A172 (cell line): ENCODE data around the gene RPUSD1. TPM values are rescaled to one million over a fixed set of nuclear protein-coding genes. Genes with fewer than 3 reads are reported as not detected.

Experiments used
- DNase-seq: peaks from one replicate; pipeline ENCODE4 v3.0.0-alpha.2; 2015; ENCODE audit warnings: low spot score
- total RNA-seq: library from RNA; depleted of rRNA; stranded (reverse); fragments of >200 nt; shearing (Covaris generic); gene quantifications from 2 replicates; pipeline ENCODE4 v1.2.3, GENCODE V29; 2014

Gene RPUSD1
- total RNA-seq, 1 experiment from 2014 or later = 58.3 TPM

DNA sequence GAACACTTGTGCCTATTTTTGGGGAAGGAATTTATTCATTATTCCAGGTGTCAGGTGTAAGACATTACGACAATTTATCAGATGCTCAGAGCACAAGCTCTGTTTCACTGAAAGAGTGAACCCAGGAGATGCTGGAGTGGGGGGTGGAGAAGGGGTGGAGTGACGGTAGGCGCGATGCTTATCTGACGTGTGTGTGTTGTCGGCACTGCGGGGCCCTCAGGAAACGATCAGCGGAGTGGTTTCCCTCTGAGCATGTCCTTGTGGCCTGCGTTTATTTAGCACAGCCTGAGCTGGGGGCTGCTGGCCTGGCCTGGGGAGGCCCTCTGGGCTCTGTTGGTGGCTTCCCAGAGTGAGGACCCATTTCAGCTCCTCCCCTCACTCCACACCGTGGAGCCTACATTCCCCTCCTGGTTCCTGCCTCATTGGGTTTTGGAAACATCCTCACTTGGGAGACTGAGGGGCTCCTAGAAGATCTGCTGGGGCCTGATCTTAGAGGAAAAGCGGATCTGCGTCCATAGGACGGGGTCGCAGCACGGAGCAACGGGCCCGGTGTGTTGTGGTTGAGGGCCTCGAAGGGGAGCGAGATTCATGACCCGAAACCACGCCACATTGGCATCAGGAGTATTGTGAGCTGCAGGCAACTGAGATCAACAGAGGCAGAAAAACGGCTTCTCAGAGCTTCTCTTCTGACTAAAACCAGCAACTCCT lies 31.3 kb upstream of the RPUSD1 start:
- no peak for DNase-seq

DNA sequence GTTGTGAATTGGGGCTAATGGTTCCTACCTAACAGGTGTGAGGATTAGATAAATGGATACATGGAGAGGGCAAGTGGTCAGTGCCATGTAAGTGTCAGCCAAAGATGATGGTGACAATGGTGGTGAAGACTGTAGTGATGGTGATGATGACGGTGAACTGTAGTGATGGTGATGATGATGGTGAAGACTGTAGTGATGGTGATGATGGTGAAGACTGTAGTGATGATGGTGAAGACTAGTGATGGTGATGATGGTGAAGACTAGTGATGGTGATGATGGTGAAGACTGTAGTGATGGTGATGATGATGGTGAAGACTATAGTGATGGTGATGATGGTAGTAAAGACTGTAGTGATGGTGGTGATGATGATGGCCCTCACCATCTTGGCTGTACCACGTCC lies 30.4 kb upstream of the RPUSD1 start:
- DNase-seq = no peak

DNA sequence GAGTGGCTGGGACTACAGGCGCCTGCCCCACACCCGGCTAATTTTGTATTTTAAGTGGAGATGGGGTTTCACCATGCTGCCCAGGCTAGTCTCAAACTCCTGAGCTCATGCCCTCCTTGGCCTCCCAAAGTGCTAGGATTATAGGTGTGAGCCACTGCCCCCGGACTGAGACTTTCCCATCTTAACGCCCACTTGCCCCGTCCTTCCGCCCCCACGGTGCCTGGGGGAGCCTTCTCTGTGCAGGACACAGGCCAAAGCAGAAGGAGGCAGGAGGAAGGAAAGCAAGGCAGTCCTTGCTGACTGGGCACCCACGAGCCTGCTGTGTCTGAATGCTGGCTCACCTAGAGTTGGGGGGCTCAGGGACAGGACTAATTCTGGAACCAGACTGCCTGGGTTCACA lies 30.0 kb upstream of the RPUSD1 start:
- no peak for DNase-seq

DNA sequence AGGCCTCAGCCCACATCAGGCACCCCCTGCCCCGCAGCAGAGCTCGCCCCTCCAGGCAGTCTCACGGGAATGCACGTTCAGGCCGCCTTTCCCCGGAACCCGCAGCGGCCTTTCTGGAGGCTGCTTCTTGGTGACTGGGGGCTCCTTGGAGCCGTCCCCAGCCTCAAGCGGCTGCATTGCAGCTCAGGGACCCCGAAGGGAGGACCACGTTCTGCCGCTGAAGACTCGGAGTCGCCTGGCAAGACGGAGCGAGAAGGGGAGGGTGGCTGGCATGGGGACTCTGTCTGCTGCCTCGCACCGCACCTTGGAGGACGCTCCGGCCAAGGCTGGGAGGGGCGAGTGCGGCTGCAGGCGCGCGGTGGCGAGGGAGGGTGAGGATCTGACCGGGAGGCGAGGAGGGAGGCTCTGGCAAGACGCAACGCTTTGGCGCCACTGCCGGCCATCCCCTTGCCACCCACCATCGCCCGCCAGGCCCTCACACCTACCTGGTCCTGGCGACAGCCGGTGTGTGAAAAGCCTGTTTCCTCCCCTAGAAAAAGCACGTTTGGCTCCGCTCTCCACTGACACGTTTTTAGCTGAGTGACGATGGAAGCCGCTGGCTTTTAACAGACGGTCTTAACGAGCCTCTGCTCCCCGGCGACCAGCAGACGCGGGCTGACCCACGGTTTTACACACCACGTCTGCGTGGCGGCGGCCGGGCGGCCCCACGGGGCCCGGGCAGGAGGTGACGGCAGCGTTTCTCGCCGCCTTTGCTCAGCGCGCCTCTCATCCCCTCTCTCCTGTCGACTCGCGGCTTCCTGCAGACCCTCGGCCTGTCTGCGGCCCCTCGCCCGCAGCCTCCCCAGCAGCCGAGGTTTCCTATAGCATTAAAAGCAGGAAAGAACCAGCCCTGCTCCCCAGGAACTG lies 29.1 kb upstream of the RPUSD1 start:
- DNase-seq = no peak

DNA sequence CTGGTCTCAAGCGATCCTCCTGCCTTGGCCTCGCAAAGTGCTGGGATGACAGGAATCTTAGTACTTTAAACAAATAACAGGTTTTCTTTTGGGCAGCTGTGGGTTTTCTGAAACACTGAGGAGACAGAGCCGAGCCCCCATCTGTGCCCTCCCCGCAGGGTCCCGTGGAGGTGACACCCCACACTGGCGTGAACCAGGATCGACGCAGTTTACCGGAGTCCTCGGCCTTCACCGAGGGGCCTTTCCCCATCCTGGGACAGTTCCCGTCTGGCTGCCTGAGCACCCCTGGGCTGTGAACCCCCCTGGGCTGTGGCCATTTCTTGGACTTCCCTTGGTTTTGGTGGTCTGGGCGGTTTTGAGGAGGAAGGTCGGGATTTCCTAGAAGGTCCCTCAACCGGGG lies 27.7 kb upstream of the RPUSD1 start:
- DNase-seq = no peak

DNA sequence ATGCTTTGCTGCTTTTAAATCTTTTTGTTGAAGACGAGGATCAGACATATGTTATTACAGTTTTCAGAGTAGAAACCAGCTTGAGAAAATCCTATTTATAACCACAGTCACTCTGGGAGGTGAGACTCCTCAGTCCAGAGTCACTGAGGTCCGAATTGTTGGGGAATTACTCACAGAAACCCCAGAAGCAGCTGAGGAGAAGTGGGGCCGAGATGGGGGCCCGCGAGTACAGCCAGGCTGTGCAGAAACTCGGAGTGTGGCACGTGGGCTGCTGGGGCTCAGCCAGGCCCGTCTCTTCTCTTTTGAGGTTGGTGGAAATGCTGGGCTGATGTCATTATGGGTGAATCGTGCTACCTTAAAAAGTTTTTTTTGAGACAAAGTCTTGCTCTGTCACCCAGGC lies 26.8 kb upstream of the RPUSD1 start:
- peak; percentile 90 for DNase-seq

DNA sequence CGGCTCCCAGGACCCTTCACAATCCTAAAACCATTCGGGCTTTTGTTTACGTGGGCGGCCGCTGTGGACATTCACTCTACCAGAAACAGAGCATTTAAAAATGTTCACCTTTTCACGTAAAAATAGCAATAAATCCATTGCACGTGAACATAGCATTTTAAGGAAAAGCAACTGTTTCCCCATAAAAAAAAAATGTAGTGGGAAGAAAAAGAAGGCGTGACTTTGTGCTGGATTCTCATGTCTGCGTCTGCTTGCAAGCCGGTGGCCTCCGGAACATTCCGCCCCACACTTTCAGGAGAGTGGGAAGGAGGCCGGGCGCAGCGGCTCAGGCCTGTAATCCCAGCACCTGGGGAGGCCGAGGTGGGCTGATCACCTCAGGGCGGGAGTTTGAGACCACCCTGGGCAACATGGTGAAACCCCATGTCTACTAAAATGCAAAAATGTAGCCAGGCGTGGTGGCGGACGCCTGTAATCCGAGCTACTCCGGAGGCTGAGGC lies 25.8 kb upstream of the RPUSD1 start:
- DNase-seq = no peak

DNA sequence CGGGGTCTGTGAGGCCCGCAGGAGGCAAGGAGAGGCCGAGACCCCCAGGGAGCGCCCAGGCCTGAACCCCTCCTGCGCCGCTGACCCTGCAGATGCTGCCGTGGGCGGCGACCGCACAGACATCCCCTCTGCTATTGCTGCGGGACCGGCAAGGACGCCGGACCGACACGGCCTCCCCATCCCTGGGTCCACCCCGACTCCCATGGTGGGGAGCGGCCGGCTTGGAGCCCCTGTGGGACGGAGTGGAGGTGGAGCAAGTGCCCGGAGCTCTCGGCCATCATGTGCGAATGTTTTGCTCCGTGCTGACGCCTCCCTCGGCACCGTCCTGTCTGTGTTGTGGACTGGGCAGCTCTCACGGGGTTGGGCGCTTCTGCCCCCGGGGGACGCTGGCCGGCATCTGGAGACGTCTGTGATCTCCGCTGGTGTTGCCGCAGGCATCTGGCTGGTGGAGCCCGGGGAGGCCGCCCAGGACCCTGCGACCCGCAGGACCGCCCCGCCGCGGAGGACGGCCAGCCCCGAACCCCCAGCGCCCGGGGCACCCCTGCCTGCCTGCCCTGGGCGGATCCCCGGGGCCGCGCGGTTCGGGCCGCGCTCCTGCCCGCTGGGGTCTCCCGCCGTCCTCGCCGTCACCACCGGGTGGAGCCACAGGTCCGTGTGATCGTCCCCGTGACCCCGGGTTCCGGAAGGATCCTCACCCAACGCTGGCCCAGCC lies 25.2 kb upstream of the RPUSD1 start:
- DNase-seq = no peak

DNA sequence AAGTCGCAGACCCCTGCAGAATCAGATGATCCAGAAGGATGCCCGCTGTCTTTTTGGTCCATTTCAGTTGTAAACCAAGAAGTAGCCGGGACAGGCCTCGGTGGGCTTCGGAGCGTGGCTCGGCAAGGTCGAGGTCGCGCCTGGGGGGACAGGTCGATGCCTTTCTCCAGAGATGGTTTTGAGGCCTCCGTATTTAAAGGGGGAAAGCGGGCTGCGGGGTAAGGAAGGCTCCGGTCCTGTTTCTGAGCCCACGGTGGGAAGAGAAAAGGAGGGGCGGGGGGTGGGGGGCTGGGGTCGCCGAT lies 19.9 kb upstream of the RPUSD1 start:
- no peak for DNase-seq

DNA sequence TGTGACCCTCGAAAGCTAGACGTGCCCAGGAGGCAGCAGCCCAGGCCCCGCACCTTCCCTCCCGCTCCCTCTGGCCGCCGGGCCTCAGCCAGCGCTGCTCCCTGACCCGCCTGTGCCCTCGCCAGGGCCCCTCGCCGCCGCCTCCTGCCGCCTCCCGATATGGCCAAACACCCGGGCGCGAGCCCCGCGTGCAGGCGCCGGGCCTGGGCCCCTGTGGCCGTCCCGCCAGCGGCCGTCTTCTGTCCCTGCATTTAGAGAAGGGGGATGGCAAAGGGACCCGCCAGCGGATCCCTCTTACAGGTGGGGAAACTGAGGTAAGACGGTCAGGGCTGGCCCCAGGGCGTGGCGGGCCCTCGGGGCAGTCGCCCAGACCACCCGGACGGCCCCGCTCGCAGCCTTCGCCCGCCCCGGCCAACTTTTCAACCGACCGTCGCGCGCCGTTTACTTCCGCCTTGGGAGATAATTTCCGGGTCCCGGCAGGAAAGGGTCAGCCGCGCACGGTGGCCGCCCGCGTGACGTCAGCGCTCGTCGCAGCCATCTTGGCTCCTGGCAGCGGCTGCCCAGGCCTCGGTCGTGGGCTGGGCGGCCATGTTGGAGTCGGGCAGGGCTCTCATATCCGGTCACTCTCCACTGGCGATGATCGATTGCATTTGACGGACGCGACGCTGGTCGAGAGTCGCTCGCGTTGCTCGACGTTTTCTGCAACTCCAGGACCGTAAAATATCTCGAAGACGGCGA lies 19.3 kb upstream of the RPUSD1 start:
- DNase-seq = peak; percentile 91

DNA sequence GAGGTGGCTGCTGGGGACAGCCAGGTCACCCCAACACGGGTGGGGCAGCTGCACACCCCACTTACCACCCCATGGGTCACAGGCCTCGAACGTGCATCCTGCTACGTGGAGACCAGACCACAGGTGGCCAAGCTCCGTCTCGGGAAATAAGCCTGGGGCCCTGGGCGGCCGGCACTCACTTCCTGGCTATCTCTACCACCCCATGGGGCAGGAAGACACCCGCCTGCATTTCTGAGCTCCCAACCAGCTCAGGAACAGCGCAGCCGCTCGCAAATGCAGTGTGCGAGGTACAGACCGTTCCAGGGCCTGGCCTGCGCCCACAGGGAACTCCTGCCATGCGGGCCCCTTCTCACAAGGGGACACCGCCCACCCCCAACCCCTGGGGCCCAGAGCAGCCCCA lies 17.3 kb upstream of the RPUSD1 start:
- DNase-seq = no peak

DNA sequence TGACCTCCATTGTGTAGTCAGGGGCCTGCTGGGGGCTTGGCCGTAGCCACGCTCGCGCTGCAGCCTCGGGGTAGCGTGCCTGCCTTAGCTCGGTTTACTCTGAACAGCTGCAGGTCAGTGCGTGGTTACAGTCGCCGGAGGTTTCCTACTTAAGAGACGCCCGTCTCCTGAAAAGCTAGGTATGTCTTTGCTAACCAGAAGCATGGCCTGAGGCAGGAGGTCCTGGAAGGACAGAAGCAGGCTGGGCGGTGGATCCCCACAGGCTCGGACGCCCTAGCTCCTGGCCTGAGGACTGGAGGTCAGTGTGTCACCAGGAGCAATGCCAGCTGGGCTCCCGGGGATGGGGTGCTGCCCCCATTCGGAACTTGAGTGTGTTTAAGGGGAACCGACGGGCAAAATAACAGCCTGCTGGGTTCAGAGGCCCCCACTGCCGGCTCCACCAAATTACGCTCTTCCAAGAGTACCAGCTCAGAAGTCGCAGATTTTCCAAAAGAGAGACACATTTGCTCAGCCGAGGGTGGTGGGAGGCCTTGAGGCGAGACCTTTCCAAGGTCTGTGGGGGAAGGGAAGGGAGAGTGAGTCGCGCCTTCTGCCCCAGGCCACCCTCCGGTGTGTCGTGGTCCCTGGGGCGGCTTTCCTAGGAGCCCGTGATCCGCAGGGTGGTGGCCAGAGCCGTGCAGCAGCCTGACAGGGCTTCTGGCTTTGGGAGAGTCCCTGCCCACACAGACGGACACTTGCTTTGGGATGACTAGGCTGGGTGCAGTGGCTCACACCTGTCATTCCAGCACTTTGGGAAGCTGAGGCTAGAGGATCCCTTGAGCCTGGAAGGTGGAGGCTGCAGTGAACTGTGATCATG lies 16.2 kb upstream of the RPUSD1 start:
- no peak for DNase-seq

DNA sequence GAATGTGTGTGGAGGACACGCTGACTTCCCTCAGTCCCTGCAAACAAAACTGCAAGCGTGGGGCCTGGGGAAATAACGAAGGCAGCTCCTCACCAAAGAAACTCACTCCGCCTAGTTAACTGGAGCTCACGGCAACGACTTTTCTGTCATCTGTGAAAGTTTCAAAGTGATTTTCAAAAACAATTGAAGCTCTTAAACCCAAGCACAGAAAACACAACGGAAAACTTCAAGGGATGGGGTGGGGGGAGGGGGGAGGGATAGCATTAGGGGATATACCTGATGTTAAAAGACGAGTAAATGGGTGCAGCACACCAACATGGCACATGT lies 15.5 kb upstream of the RPUSD1 start:
- DNase-seq = no peak

DNA sequence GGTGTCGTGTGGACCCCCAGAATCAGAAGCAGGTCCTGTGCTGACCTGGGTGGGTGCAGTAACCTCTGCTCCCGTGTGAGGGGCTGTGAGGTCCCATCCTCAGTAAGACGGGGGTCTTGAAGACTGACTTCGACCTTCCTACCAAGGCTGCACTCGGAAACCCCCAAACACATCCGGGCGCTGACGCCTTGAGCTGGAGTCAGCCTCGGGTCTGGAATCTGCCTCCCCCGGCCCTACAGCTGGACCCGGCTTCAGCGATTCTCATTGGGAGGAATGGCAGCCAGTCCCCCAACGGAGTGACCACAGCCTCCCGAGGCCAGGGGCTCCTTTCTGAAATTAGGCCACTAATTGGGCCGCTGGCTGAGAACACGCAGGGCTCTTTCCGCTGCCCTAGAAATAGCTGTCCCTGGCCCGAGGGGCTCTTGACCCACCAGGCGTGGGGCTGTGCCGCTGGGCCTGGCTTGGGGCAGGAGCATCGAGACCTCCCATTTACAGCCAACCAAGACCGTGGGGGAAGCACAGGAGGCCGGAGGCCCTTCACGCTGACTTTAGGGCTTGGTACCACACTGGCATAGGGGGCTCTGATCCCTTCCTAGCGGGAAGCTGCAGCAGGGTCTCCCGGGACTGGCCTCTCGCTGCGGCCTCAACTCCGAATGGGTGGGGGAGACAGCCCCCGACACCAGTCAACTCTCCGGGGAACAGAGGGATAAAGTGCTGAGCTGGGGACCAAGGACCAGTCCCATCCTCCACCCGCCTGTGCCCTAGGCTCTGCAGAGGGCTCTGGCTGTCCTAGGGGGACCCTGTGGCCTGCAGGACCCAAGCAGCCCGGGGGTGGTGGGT lies 15.0 kb upstream of the RPUSD1 start:
- no peak for DNase-seq

DNA sequence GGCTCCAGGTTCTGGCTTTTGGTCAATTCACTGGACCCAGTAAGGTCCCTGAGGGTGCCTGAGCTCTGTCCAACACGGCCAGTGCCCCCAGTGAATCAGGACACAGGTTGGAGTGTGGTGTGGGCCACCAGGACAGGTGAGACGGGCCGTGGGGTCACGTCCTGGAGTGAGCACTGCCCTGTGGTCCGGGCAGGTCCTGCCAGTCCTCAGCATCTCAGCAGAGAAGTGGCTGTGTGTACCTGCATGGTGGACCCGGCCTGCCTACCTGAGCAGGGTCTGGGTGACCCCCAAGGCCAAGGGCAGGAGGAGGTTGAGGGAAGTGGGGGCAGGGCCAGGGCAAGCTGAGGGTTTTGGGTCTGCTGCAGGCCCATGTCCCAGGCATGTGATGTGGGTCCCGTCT lies 14.3 kb upstream of the RPUSD1 start:
- no peak for DNase-seq

DNA sequence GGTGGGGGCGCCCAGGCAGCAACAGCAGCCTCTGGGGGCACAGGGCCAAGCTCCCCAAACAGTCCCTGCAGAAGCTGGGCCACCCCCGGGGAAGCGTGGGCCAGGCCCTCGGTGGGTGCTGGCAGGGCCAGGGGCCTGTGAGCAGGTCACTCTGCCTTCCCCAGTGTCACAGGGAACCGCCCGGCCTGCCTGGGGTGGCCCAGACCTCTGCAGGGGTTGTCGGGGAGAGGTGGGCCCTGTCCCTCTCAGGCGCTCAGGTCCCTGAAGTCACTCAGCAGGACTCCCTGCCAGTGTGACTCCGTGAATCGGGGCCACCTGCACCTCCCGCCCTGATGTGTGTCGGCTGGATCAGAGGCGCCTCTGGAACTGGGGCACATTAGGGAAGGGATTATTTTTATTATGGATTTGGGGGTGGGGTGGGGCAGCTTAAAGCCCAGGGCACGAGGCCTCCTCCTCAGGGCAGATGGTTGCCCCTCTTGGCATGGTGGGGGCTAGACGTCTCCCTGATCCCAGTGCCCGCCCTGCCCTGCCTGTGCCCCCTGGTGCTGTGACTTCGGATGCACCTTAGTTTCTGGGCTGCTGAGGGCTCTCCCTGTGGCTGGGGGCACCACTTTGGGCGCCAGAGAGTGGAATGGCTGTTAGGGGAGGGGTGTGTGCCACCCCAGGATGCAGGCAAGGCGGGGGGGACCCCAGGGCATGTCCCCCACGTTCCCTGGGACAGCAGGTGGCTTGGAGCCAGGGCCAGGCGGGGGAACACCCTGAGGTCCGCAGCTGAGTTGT lies 13.6 kb upstream of the RPUSD1 start:
- DNase-seq = no peak

DNA sequence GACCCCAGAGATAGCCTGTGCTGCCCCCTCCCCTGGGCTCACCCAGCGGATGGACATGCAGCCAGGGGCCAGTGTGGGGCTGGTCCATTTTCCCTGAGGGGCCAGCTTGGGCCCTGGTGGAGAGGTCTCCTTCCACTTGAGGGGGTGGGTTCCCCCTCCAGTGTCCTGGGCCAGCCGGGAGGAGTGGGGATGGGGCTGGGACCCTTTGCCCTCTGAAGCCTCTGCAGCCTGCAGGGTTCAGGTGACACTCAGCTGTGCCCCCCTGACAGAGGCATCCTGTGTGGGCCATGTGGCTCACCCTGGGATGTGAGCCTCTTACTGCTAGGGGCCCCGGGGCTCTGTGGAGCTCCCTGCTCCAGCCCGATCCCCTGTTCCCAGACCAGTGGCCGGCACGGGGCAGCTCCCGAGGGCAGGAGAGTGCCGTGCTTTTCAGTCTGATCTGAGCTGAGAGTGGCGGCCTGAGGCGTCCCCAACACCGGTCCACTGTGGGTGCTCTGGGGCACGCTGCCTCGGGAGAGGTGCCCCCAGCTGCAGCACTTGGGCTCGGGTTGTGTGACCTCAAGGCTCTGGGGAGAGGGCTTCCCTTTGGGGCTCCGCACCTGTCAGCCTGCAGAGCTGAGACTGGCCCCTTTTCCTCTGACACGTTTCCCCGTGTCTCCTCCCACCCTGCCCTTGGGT lies 12.8 kb upstream of the RPUSD1 start:
- DNase-seq = no peak

DNA sequence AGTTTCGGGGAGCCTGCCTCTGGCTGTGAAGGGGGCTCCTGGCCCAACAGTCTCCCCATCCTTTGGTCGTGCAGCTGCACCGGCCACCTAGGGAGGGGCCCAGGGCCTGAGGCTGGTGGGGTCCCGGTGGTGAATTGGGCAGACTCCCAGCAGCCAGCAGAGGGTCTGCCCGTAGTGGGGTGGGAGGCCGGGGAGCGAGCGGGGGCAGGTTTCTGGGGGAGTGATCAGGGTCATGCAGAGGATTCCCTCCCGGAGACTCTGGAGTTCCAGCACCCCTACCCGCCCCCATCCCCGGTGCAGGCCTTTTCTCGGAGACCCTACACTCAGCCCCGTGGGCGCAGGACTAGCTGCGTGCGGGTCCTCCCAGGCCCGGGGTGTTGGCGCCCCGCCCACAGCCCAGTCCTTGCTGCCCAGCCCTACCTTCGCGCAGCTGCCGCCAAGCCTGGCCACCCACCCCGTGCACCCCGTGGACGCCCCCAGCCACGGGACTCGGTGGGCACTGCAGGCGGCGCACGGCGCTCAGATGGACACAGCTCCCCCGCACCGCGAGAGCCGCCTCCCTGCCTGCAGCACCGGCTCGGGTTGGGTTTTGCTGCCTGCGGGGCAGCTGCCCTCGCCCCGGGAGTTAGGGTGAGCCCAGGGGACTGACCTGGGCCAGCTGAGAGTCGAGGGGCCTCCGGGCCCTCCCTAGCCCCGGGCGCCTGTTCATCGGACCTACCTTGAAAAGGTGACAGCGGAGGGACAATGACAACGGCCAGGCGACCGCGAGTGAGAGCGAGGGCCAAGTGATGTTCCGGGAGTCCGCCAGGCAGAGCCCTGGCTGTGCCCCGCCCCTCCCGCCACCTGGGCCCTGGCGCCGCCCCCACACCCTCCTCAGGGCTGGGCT lies 12.0 kb upstream of the RPUSD1 start, which contains the start of gene GNG13:
Gene GNG13, minus strand, starts transcription at position 787 of the 886 bp plus-strand sequence. CDS start 1,657 bp downstream, outside the sequence.
- DNase-seq = no peak
